HFFc6 (cell line): ENCODE data around the gene VWA5A. TPM values are rescaled to one million over a fixed set of nuclear protein-coding genes. Genes with fewer than 3 reads are reported as not detected.

ENCODE experiments used
- DNase-seq: peaks from one replicate; pipeline ENCODE4 v3.0.0-alpha.2; 2018
- H3K27ac Mint-ChIP-seq: 2 replicates; pipeline ENCODE4 v1.8.0; 2020; ENCODE audit warnings: mild to moderate bottlenecking, mixed read lengths
- H3K27me3 Mint-ChIP-seq: 2 replicates; pipeline ENCODE4 v1.8.0; 2021; ENCODE audit warnings: mild to moderate bottlenecking, moderate library complexity, mixed read lengths; ENCODE audit not compliant: insufficient read depth
- H3K36me3 Mint-ChIP-seq: 2 replicates; pipeline ENCODE4 v1.8.0; 2021; ENCODE audit warnings: low read depth, mixed read lengths
- H3K4me1 Mint-ChIP-seq: 2 replicates; pipeline ENCODE4 v1.8.0; 2020; ENCODE audit warnings: low read depth, mixed read lengths
- H3K4me3 Mint-ChIP-seq: 2 replicates; pipeline ENCODE4 v1.8.0; 2020; ENCODE audit warnings: mild to moderate bottlenecking, moderate library complexity, mixed read lengths
- H3K9me3 Mint-ChIP-seq: 2 replicates; pipeline ENCODE4 v1.8.0; 2020; ENCODE audit warnings: mild to moderate bottlenecking, mixed read lengths
- total RNA-seq, 6 experiments: library from RNA; stranded (reverse); fragmentation: NEBNext Ultra II Directional; extraction: Animal tissue kit (Norgen Biotek cat#: 25700); gene quantifications; 2 replicates in 1 of 6; 3 replicates in 5 of 6; pipeline ENCODE4 v1.2.3, GENCODE V29; 2021
- TF ChIP-seq, protein P1 (sequence below): fragments of 200-600 bp; sonication (generic); IDR thresholded peaks from 2 replicates; pipeline ENCODE4 v1.5.0; 2021; ENCODE audit warnings: antibody characterized with exemption, mild to moderate bottlenecking

Gene VWA5A
- total RNA-seq, 6 experiments from 2014 or later: 0.14 TPM; not detected in 5

DNA sequence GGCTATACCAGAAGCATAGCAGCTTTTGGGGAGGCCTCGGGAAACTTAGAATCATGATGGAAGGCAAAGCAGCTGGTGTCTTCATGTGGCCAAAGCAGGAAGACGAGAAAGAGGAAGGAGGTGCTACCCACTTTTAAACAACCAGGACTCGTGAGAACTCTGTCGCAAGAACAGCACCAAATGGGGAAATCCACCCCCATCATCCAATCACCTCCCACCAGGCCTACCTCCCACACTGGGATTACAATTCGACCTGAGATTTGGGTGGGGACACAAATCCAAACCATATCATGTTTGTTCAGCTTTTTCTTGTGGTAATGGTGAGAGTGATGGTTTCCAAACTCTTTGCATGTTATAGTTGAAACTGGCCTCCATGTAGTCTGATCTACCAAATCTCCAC is 35.4 kb downstream of the VWA5A start:
- peaks cover 45% of the 10 kb centered on the region for H3K9me3 Mint-ChIP-seq
- H3K27me3 Mint-ChIP-seq: no peaks in the 10 kb centered on the region; the same call in 1 of the 2 replicates
- H3K4me3 Mint-ChIP-seq: no peak overlapping the region
- no peak overlapping the region for H3K27ac Mint-ChIP-seq
- H3K36me3 Mint-ChIP-seq: no peaks in the 10 kb centered on the region
- no peak for DNase-seq
- no peaks in the 10 kb centered on the region for H3K4me1 Mint-ChIP-seq
- TF ChIP-seq, protein P1, sequence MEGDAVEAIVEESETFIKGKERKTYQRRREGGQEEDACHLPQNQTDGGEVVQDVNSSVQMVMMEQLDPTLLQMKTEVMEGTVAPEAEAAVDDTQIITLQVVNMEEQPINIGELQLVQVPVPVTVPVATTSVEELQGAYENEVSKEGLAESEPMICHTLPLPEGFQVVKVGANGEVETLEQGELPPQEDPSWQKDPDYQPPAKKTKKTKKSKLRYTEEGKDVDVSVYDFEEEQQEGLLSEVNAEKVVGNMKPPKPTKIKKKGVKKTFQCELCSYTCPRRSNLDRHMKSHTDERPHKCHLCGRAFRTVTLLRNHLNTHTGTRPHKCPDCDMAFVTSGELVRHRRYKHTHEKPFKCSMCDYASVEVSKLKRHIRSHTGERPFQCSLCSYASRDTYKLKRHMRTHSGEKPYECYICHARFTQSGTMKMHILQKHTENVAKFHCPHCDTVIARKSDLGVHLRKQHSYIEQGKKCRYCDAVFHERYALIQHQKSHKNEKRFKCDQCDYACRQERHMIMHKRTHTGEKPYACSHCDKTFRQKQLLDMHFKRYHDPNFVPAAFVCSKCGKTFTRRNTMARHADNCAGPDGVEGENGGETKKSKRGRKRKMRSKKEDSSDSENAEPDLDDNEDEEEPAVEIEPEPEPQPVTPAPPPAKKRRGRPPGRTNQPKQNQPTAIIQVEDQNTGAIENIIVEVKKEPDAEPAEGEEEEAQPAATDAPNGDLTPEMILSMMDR: no peak

DNA sequence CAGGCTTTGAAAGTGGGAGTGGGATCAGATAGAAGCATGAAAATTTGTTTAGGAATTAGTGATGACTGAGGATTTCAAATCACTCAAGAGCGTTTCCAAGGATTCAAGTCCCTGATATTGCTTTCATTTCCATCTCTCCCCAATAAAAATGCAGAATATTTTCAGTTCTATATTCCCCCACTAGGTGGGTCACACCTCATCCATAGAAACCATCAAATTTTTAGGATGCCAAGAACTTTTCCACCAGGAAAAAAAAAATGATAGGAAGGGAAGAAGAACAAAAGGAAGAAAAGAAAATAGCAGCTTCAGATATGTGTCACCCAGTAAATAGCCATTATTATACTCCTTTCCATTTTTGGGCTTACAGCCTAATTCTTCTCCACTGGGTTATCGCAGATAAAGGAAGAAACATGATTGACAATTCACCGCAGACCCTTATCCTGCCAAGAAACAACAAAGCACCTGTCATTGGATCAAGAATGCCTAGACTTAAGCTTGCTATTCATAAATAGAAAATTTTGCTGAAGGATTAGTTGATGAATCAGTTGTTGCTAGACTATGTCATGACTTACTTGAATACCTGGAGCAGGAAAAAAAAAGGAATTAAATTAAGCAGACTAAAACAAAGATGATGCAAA is 37.6 kb downstream of the VWA5A start:
- Mint-ChIP-seq H3K27me3 (no peaks in the 10 kb centered on the region; the same call in 1 of the 2 replicates), H3K36me3 (no peaks in the 10 kb centered on the region), H3K27ac (no peak overlapping the region), H3K9me3 (peaks cover 25% of the 10 kb centered on the region), H3K4me1 (no peaks in the 10 kb centered on the region), H3K4me3 (no peak overlapping the region)
- DNase-seq: no peak
- TF ChIP-seq, protein P1: no peak; the same call in 1 of the 2 replicates

DNA sequence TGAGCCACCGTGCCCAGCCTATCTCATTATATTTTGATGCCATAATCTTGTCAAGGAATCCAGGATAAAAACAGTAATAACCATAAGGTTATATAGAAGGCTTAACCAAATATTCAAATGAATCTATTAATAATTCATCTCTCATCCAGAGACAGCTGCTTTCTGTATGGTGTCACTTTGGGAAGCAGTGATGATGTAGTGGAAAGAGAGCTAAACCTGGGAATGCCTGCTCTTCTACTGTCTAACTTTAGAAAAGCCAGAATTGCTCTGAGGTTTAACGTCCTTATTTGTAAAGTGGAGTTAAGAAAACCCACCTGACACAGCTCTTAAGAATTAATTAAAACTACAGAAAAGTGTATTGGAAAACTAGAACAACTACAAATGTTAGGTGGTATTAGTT is 38.6 kb downstream of the VWA5A start:
- Mint-ChIP-seq H3K36me3 (peaks cover 1% of the 10 kb centered on the region; the same call in 1 of the 2 replicates), H3K27ac (no peak overlapping the region), H3K4me3 (no peak overlapping the region), H3K9me3 (peaks cover 30% of the 10 kb centered on the region), H3K27me3 (peaks cover 1% of the 10 kb centered on the region), H3K4me1 (no peaks in the 10 kb centered on the region)
- TF ChIP-seq, protein P1: no peak
- DNase-seq: no peak

GRCh38 chr11:124159481-124159880 is 44.2 kb downstream of the VWA5A start:
- Mint-ChIP-seq H3K9me3 (peaks cover 38% of the 10 kb centered on the region), H3K27ac (no peak overlapping the region), H3K4me3 (no peak overlapping the region), H3K36me3 (peaks cover 5% of the 10 kb centered on the region; the same call in 1 of the 2 replicates), H3K4me1 (no peaks in the 10 kb centered on the region), H3K27me3 (peaks cover 4% of the 10 kb centered on the region)
- DNase-seq: no peak
- TF ChIP-seq, protein P1: no peak

GRCh38 chr11:124160986-124161385 is 45.7 kb downstream of the VWA5A start:
- H3K36me3 Mint-ChIP-seq: peaks cover 5% of the 10 kb centered on the region; the same call in 1 of the 2 replicates
- H3K4me1 Mint-ChIP-seq: no peaks in the 10 kb centered on the region
- TF ChIP-seq, protein P1: no peak
- H3K9me3 Mint-ChIP-seq: peaks cover 42% of the 10 kb centered on the region
- peaks cover 4% of the 10 kb centered on the region for H3K27me3 Mint-ChIP-seq
- no peak for DNase-seq
- no peak overlapping the region for H3K4me3 Mint-ChIP-seq
- H3K27ac Mint-ChIP-seq: no peak overlapping the region
